ENCODE measurements around the gene NCDN.
A peak's percentile ranks its signal among the peaks of the same experiment; 100 is the strongest.

DNA sequence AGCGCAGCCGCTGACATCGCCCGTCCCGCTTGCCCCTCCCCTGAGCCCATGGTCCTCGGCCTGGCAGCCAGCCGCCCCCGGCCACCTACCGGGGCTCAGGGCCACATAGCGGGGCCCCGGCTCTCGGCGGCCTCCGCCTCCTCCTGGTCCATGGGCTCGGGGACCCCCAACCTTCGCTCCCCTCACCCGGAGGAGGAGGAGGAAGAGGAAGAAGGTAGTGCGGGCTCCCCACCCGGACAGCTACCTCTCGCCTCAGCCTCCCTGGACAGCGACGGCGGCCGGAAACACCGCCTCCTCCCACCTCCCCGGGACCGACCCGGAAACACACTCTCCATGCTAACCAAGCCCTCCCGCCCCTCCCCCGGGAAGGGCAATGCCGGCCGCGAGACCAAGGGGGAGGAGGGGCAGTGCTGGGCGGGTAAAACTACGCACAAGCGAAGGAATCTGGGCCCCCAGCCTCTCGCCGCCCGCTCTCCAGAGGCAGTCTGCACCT lies 435 bp upstream of the NCDN start, which contains the start of gene KIAA0319L:
- TF ChIP-seq POLR2A (IDR thresholded peaks at IDR 0.05): peak; percentile 68 to 81
- TF ChIP-seq, protein P1, sequence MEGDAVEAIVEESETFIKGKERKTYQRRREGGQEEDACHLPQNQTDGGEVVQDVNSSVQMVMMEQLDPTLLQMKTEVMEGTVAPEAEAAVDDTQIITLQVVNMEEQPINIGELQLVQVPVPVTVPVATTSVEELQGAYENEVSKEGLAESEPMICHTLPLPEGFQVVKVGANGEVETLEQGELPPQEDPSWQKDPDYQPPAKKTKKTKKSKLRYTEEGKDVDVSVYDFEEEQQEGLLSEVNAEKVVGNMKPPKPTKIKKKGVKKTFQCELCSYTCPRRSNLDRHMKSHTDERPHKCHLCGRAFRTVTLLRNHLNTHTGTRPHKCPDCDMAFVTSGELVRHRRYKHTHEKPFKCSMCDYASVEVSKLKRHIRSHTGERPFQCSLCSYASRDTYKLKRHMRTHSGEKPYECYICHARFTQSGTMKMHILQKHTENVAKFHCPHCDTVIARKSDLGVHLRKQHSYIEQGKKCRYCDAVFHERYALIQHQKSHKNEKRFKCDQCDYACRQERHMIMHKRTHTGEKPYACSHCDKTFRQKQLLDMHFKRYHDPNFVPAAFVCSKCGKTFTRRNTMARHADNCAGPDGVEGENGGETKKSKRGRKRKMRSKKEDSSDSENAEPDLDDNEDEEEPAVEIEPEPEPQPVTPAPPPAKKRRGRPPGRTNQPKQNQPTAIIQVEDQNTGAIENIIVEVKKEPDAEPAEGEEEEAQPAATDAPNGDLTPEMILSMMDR (IDR thresholded peaks at IDR 0.05 in 4 of 5, conservative IDR thresholded peaks at IDR 0.05 in 1 of 5): peak in 1 of 5 experiments; percentile 12
